HCT116 (cell line): ENCODE data around the gene CCDC81. TPM values are rescaled to one million over a fixed set of nuclear protein-coding genes. Genes with fewer than 3 reads are reported as not detected.

Experiments used
- ATAC-seq: fragments of 200-7000 bp; cut with Tn5 transposase; 2 replicates; pipeline ENCODE4 v1.9.1; 2020; ENCODE audit warnings: mild to moderate bottlenecking, moderate library complexity
- BruUV-seq: library from RNA; stranded (reverse); fragments of 400-500 nt; replicated peaks from 2 replicates; lab custom pipeline; 2021; lab: Mats Ljungman, UMichigan
- CTCF ChIA-PET: fragments of 300-600 bp; sonication (Branson Sonifier 250); formaldehyde crosslinking; loops from one replicate; lab custom pipeline; 2021; ENCODE audit warnings: antibody characterized with exemption; lab: Charles Lee
- POLR2A ChIA-PET: fragments of 300-600, 350-600 bp; sonication (Branson Sonifier 250); formaldehyde crosslinking; loops from one replicate; lab custom pipeline; 2021; ENCODE audit warnings: antibody characterized with exemption; lab: Charles Lee
- RAD21 ChIA-PET, 2 experiments: fragments of 300-600 bp; sonication (Branson Sonifier 250); formaldehyde crosslinking; loops; one replicate each; lab custom pipeline; 2023; ENCODE audit warnings: low total read pairs in 2 of 2; ENCODE audit not compliant: uncharacterized antibody in 2 of 2, unreplicated experiment in 2 of 2, low non-redundant PET in 1 of 2; lab: Charles Lee
- DNase-seq: peaks from one replicate; pipeline ENCODE4 v3.0.0-alpha.2; 2010; ENCODE audit warnings: low read depth, low spot score
- H2AFZ ChIP-seq: fragments of 200-600 bp; shearing (Covaris generic), sonication (generic); 2 replicates; pipeline ENCODE4 v1.6.1; 2017; ENCODE audit warnings: low read depth, mixed run types, mixed read lengths, antibody characterized with exemption, low read length; ENCODE audit not compliant: poor library complexity, severe bottlenecking
- H3K27ac ChIP-seq: 2 replicates; pipeline ENCODE4 v1.5.1; 2012; ENCODE audit warnings: low read depth, low read length
- H3K27me3 ChIP-seq: fragments of 200-600 bp; sonication (generic); 2 replicates; pipeline ENCODE4 v1.6.1; 2016; ENCODE audit warnings: mixed run types, low read length, mixed read lengths; ENCODE audit not compliant: insufficient read depth
- H3K36me3 ChIP-seq, 2 experiments: fragments of 200-500 bp in 1 of 2; fragments of 200-600 bp in 1 of 2; sonication (Bioruptor generic) in 1 of 2; sonication (generic) in 1 of 2; 2 replicates each; pipeline versions ENCODE4 v1.5.1 to v1.6.1; 2014 to 2016; ENCODE audit warnings: low read length in 2 of 2, inconsistent platforms in 1 of 2, mixed read lengths in 1 of 2, mixed run types in 1 of 2; ENCODE audit not compliant: insufficient read depth in 2 of 2, control insufficient read depth in 1 of 2
- H3K4me1 ChIP-seq, 2 experiments: fragments of 200-600 bp in 1 of 2; sonication (generic) in 1 of 2; 2 replicates each; pipeline versions ENCODE4 v1.5.1 to v1.6.1; 2012 to 2017; ENCODE audit warnings: low read length in 2 of 2, inconsistent platforms in 1 of 2, mild to moderate bottlenecking in 1 of 2, mixed read lengths in 1 of 2, mixed run types in 1 of 2, moderate library complexity in 1 of 2; ENCODE audit not compliant: insufficient read depth in 2 of 2, control insufficient read depth in 1 of 2
- H3K4me2 ChIP-seq: fragments of 200-600 bp; sonication (generic); 2 replicates; pipeline ENCODE4 v1.6.1; 2017; ENCODE audit warnings: mixed run types, low read length, mixed read lengths
- H3K4me3 ChIP-seq, 2 experiments: fragments of 200-600 bp in 1 of 2; sonication (generic) in 1 of 2; replicated peaks in 1 of 2; 2 replicates each; pipeline ENCODE4 v1.5.1; 2011 to 2016; ENCODE audit warnings: low read length in 2 of 2, control low read depth in 1 of 2, low read depth in 1 of 2, mild to moderate bottlenecking in 1 of 2, mixed read lengths in 1 of 2, mixed run types in 1 of 2
- H3K79me2 ChIP-seq: fragments of 200-600 bp; sonication (generic); 2 replicates; pipeline ENCODE4 v1.6.1; 2017; ENCODE audit warnings: mild to moderate bottlenecking, mixed run types, low read length, moderate library complexity, mixed read lengths; ENCODE audit not compliant: insufficient read depth
- H3K9ac ChIP-seq: fragments of 200-600 bp; sonication (generic); 2 replicates; pipeline ENCODE4 v1.6.1; 2016; ENCODE audit warnings: low read length, mixed read lengths
- H3K9me2 ChIP-seq: fragments of 200-600 bp; sonication (generic), shearing (Covaris generic); 2 replicates; pipeline ENCODE4 v1.6.1; 2017; ENCODE audit warnings: mixed run types, mild to moderate bottlenecking, moderate library complexity; ENCODE audit not compliant: insufficient read depth
- H3K9me3 ChIP-seq, 2 experiments: fragments of 200-500 bp in 1 of 2; fragments of 200-600 bp in 1 of 2; sonication (Bioruptor generic) in 1 of 2; sonication (generic) in 1 of 2; 2 replicates each; pipeline ENCODE4 v1.6.1; 2014 to 2017; ENCODE audit warnings: low read length in 2 of 2, mixed read lengths in 2 of 2, inconsistent platforms in 1 of 2, low read depth in 1 of 2, mild to moderate bottlenecking in 1 of 2, mixed run types in 1 of 2, moderate library complexity in 1 of 2; ENCODE audit not compliant: control insufficient read depth in 1 of 2, insufficient read depth in 1 of 2
- H4K20me1 ChIP-seq: fragments of 200-600 bp; sonication (generic), shearing (Covaris generic); 2 replicates; pipeline ENCODE4 v1.6.1; 2017; ENCODE audit warnings: mixed run types, mild to moderate bottlenecking, moderate library complexity; ENCODE audit not compliant: insufficient read depth
- ATF3 ChIP-seq: IDR thresholded peaks from 2 replicates; pipeline ENCODE4 v1.6.1; 2012
- CBX3 ChIP-seq: IDR thresholded peaks from 2 replicates; pipeline ENCODE4 v1.6.1; 2012; ENCODE audit warnings: low read depth
- ELF1 ChIP-seq: IDR thresholded peaks from 2 replicates; pipeline ENCODE4 v1.6.1; 2012; ENCODE audit warnings: low read depth, borderline replicate concordance
- FOSL1 ChIP-seq: IDR thresholded peaks from 2 replicates; pipeline ENCODE4 v1.6.1; 2012; ENCODE audit warnings: low read depth
- JUND ChIP-seq: IDR thresholded peaks from 2 replicates; pipeline ENCODE4 v1.6.1; 2012
- MAX ChIP-seq: IDR thresholded peaks from 2 replicates; pipeline ENCODE4 v1.6.1; 2012
- POLR2AphosphoS5 ChIP-seq: IDR thresholded peaks from 2 replicates; pipeline ENCODE4 v1.6.1; 2011; ENCODE audit warnings: mild to moderate bottlenecking, low read depth, low read length, moderate library complexity
- RAD21 ChIP-seq: IDR thresholded peaks from 2 replicates; pipeline ENCODE4 v1.6.1; 2012; ENCODE audit warnings: low read depth, mild to moderate bottlenecking
- SIN3A ChIP-seq: IDR thresholded peaks from 2 replicates; pipeline ENCODE4 v1.6.1; 2012; ENCODE audit warnings: low read depth
- TCF7L2 ChIP-seq: IDR thresholded peaks from 2 replicates; pipeline ENCODE4 v1.7.0; 2011; ENCODE audit warnings: borderline replicate concordance, inconsistent platforms; ENCODE audit not compliant: insufficient read depth, insufficient read length; ENCODE audit errors: extremely low read depth
- YY1 ChIP-seq: IDR thresholded peaks from 2 replicates; pipeline ENCODE4 v1.6.1; 2011; ENCODE audit warnings: low read length, low read depth, moderate library complexity, mild to moderate bottlenecking; ENCODE audit not compliant: insufficient replicate concordance; ENCODE audit errors: extremely low read depth
- ZFX ChIP-seq: fragments of 450-650 bp; IDR thresholded peaks from 2 replicates; pipeline ENCODE4 v1.6.1; 2017
- ZNF274 ChIP-seq: fragments of 200-500 bp; sonication (Bioruptor generic); IDR thresholded peaks from 2 replicates; pipeline ENCODE4 v1.6.1; 2014; ENCODE audit warnings: mild to moderate bottlenecking, low read depth, low read length, inconsistent platforms
- intact Hi-C: fragments of 100-400 bp; cut with micrococcal nuclease; formaldehyde crosslinking; loops from 2 replicates; pipeline ENCODE4 v1.10.0; 2022
- total RNA-seq: library from RNA; stranded (reverse); gene quantifications from one replicate; pipeline ENCODE4 v1.2.1, GENCODE V29; 2021; ENCODE audit not compliant: unreplicated experiment

Gene CCDC81
- total RNA-seq, 1 experiment from 2014 or later = 0.69 TPM

GRCh38 chr11:86444981-86445380 lies 70.3 kb downstream of the CCDC81 start:
- H3K4me2 ChIP-seq = no peak overlapping the region
- ATAC-seq = no peak
- no peaks in the 10 kb centered on the region for H3K36me3 ChIP-seq
- no peaks in the 10 kb centered on the region for H3K9me3 ChIP-seq
- BruUV-seq = no TSS peak
- H3K9ac ChIP-seq = no peak overlapping the region
- no peak overlapping the region for H3K4me3 ChIP-seq
- H3K27ac ChIP-seq = no peak overlapping the region
- ChIA-PET RAD21 (no interaction called here), POLR2A (no interaction called here), CTCF (no interaction called here)
- no peak overlapping the region for H2AFZ ChIP-seq
- H3K9me2 ChIP-seq = no peaks in the 10 kb centered on the region
- H3K4me1 ChIP-seq = peaks cover 9 to 12% of the 10 kb centered on the region in 2 experiments
- DNase-seq = no peak
- no peaks in the 10 kb centered on the region for H3K79me2 ChIP-seq
- H3K27me3 ChIP-seq = no peaks in the 10 kb centered on the region
- intact Hi-C loops = no loop called here
- no peaks in the 10 kb centered on the region for H4K20me1 ChIP-seq
- TF ChIP-seq CBX3 (no peak), MAX (no peak), TCF7L2 (no peak), SIN3A (no peak), RAD21 (no peak), ATF3 (no peak), FOSL1 (no peak), POLR2AphosphoS5 (no peak), ZNF274 (no peak), ELF1 (no peak), YY1 (no peak), ZFX (no peak), JUND (no peak)
